ENCODE data around the gene KMT2B.

Gene KMT2B

GRCh38 chr19:35732540-35733179 is 14.9 kb downstream of the KMT2B start:
- Histone ChIP-seq H4K20me1 (ENCODE audit: insufficient read depth, low read length, poor library complexity, severe bottlenecking) (no peaks in the 10 kb centered on the region), H3K9me3 (ENCODE audit: insufficient read depth, low read depth, low read length) (no peaks in the 10 kb centered on the region), H3K4me3 (ENCODE audit: low read length, poor library complexity, severe bottlenecking) (no peak overlapping the region), H3K27me3 (ENCODE audit: insufficient read depth, low read length, poor library complexity, severe bottlenecking) (no peaks in the 10 kb centered on the region), H3F3A (ENCODE audit: low read depth) (no peaks in the 10 kb centered on the region), H3K36me3 (ENCODE audit: insufficient read depth, low read length) (peaks cover 45% of the 10 kb centered on the region; the same call in 1 of the 2 replicates), H3K79me2 (ENCODE audit: insufficient read depth, low read length) (no peaks in the 10 kb centered on the region), H3K4me2 (ENCODE audit: low read depth, low read length, poor library complexity, severe bottlenecking) (no peak overlapping the region), H3K9ac (ENCODE audit: low read depth, low read length, poor library complexity, severe bottlenecking) (no peak overlapping the region), H2AFZ (ENCODE audit: low read length) (no peak overlapping the region), H3K9me2 (replicated peaks; ENCODE audit: low read depth, low read length) (no peaks in the 10 kb centered on the region), H3K4me1 (ENCODE audit: insufficient read depth, low read length, poor library complexity, severe bottlenecking) (no peaks in the 10 kb centered on the region)
- no peak for TF ChIP-seq EZH2phosphoT487 (IDR thresholded peaks at IDR 0.05; ENCODE audit: borderline replicate concordance)
- TF ChIP-seq, protein P1, sequence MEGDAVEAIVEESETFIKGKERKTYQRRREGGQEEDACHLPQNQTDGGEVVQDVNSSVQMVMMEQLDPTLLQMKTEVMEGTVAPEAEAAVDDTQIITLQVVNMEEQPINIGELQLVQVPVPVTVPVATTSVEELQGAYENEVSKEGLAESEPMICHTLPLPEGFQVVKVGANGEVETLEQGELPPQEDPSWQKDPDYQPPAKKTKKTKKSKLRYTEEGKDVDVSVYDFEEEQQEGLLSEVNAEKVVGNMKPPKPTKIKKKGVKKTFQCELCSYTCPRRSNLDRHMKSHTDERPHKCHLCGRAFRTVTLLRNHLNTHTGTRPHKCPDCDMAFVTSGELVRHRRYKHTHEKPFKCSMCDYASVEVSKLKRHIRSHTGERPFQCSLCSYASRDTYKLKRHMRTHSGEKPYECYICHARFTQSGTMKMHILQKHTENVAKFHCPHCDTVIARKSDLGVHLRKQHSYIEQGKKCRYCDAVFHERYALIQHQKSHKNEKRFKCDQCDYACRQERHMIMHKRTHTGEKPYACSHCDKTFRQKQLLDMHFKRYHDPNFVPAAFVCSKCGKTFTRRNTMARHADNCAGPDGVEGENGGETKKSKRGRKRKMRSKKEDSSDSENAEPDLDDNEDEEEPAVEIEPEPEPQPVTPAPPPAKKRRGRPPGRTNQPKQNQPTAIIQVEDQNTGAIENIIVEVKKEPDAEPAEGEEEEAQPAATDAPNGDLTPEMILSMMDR (conservative IDR thresholded peaks at IDR 0.05; ENCODE audit: low read length): no peak

DNA sequence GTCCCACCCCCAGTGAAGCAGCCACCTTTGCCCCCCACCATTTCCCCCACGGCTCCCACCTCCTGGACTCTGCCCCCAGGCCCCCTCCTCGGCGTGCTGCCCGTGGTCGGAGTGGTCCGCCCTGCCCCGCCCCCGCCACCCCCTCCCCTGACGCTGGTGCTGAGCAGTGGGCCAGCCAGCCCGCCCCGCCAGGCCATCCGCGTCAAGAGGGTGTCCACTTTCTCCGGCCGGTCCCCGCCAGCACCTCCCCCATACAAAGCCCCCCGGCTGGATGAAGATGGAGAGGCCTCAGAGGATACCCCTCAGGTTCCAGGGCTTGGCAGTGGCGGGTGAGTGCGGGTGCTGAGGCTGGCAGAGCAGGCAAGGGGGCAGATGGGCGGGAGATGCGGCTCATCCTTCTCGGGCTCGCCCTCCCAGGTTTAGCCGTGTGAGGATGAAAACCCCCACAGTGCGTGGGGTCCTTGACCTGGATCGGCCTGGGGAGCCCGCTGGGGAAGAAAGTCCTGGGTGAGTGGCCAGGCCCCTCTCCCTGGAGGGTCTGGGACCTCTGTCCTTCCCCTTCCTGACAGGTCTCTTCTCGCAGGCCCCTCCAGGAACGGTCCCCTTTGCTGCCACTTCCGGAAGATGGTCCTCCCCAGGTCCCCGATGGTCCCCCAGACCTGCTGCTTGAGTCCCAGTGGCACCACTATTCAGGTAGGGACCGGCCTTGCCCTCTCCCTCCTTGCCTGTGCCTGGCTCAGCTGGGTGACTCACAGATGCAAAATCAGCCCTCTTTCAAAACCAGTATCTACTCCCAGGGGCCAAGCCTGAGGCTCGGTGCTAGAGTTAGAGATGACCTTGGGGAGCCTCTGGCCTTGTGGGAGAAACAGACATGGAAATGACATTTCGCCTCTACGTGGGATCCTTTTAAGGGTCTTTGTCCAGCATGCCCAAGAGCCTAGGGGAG is 15.7 kb downstream of the KMT2B start:
- H3K9me3 ChIP-seq (ENCODE audit: insufficient read depth, low read depth, low read length): no peaks in the 10 kb centered on the region
- no peaks in the 10 kb centered on the region for H4K20me1 ChIP-seq (ENCODE audit: insufficient read depth, low read length, poor library complexity, severe bottlenecking)
- TF ChIP-seq, protein P1 (conservative IDR thresholded peaks at IDR 0.05; ENCODE audit: low read length): no peak
- TF ChIP-seq EZH2phosphoT487 (IDR thresholded peaks at IDR 0.05; ENCODE audit: borderline replicate concordance): no peak
- no peaks in the 10 kb centered on the region for H3K4me1 ChIP-seq (ENCODE audit: insufficient read depth, low read length, poor library complexity, severe bottlenecking)
- H3K79me2 ChIP-seq (ENCODE audit: insufficient read depth, low read length): no peaks in the 10 kb centered on the region
- peaks cover 45% of the 10 kb centered on the region; the same call in 1 of the 2 replicates for H3K36me3 ChIP-seq (ENCODE audit: insufficient read depth, low read length)
- H2AFZ ChIP-seq (ENCODE audit: low read length): no peak overlapping the region
- no peaks in the 10 kb centered on the region for H3K27me3 ChIP-seq (ENCODE audit: insufficient read depth, low read length, poor library complexity, severe bottlenecking)
- no peak overlapping the region for H3K4me2 ChIP-seq (ENCODE audit: low read depth, low read length, poor library complexity, severe bottlenecking)
- no peaks in the 10 kb centered on the region for H3F3A ChIP-seq (ENCODE audit: low read depth)
- H3K9ac ChIP-seq (ENCODE audit: low read depth, low read length, poor library complexity, severe bottlenecking): no peak overlapping the region
- no peaks in the 10 kb centered on the region for H3K9me2 ChIP-seq (replicated peaks; ENCODE audit: low read depth, low read length)
- no peak overlapping the region for H3K4me3 ChIP-seq (ENCODE audit: low read length, poor library complexity, severe bottlenecking)

GRCh38 chr19:35734273-35734672 is 16.5 kb downstream of the KMT2B start:
- H3K9ac ChIP-seq (ENCODE audit: low read depth, low read length, poor library complexity, severe bottlenecking): no peak overlapping the region
- H3K36me3 ChIP-seq (ENCODE audit: insufficient read depth, low read length): peaks cover 42% of the 10 kb centered on the region; the same call in 1 of the 2 replicates

More at GRCh38 chr19:35734273-35734672, 16.5 kb downstream of the KMT2B start:
- Histone ChIP-seq H3K27me3 (ENCODE audit: insufficient read depth, low read length, poor library complexity, severe bottlenecking) (no peaks in the 10 kb centered on the region), H3F3A (ENCODE audit: low read depth) (no peaks in the 10 kb centered on the region), H3K4me1 (ENCODE audit: insufficient read depth, low read length, poor library complexity, severe bottlenecking) (no peaks in the 10 kb centered on the region), H3K79me2 (ENCODE audit: insufficient read depth, low read length) (no peaks in the 10 kb centered on the region), H3K9me2 (replicated peaks; ENCODE audit: low read depth, low read length) (no peaks in the 10 kb centered on the region), H3K4me3 (ENCODE audit: low read length, poor library complexity, severe bottlenecking) (no peak overlapping the region), H3K4me2 (ENCODE audit: low read depth, low read length, poor library complexity, severe bottlenecking) (no peak overlapping the region), H2AFZ (ENCODE audit: low read length) (no peak overlapping the region), H3K9me3 (ENCODE audit: insufficient read depth, low read depth, low read length) (no peaks in the 10 kb centered on the region), H4K20me1 (ENCODE audit: insufficient read depth, low read length, poor library complexity, severe bottlenecking) (no peaks in the 10 kb centered on the region)
- no peak for TF ChIP-seq EZH2phosphoT487 (IDR thresholded peaks at IDR 0.05; ENCODE audit: borderline replicate concordance)
- TF ChIP-seq, protein P1 (conservative IDR thresholded peaks at IDR 0.05; ENCODE audit: low read length): no peak

All from Loucy (cell line).